HepG2 (cell line): ENCODE results near the gene NRBP1. TPM values are rescaled to one million over a fixed set of nuclear protein-coding genes. Genes with fewer than 3 reads are reported as not detected.

Experiments
- EZH2 ChIP-seq: conservative IDR thresholded peaks from 2 replicates; pipeline ENCODE4 v1.6.1; 2012; ENCODE audit warnings: mild to moderate bottlenecking, low read depth, low read length, moderate library complexity
- HMG20B ChIP-seq: conservative IDR thresholded peaks from 2 replicates; pipeline ENCODE4 v1.6.1; 2016; ENCODE audit warnings: missing genetic modification reagents, missing compliant biosample characterization
- KDM2A ChIP-seq: sonication (generic); formaldehyde crosslinking; IDR thresholded peaks from 2 replicates; pipeline ENCODE4 v1.4.0; 2020; ENCODE audit warnings: low read depth, missing genetic modification reagents, borderline replicate concordance
- NAIF1 ChIP-seq: sonication (generic); formaldehyde crosslinking; IDR thresholded peaks from 2 replicates; pipeline ENCODE4 v1.5.0; 2020; ENCODE audit warnings: mild to moderate bottlenecking, missing genetic modification reagents, borderline replicate concordance
- NFKBIZ ChIP-seq: IDR thresholded peaks from 2 replicates; pipeline ENCODE4 v1.6.1; 2018; ENCODE audit warnings: missing genetic modification reagents, missing compliant biosample characterization
- PBX3 ChIP-seq: sonication (generic); formaldehyde crosslinking; IDR thresholded peaks from 2 replicates; pipeline ENCODE4 v1.8.1; 2023; ENCODE audit warnings: missing genetic modification reagents, inconsistent platforms, borderline replicate concordance
- PLRG1 ChIP-seq: fragments of 450-650 bp; conservative IDR thresholded peaks from 2 replicates; pipeline ENCODE4 v1.6.1; 2016
- RARG ChIP-seq: sonication (generic); formaldehyde crosslinking; IDR thresholded peaks from 2 replicates; pipeline ENCODE4 v1.4.0; 2020; ENCODE audit warnings: low read depth, mild to moderate bottlenecking, missing genetic modification reagents
- SMARCE1 ChIP-seq: fragments of 450-650 bp; IDR thresholded peaks from 2 replicates; pipeline ENCODE4 v1.6.1; 2017; ENCODE audit warnings: borderline replicate concordance
- ZBTB8A ChIP-seq: sonication (generic); formaldehyde crosslinking; IDR thresholded peaks from 2 replicates; pipeline ENCODE4 v1.4.0; 2020; ENCODE audit warnings: mild to moderate bottlenecking, low read depth, missing genetic modification reagents, borderline replicate concordance
- ZFAT ChIP-seq: sonication (generic); formaldehyde crosslinking; conservative IDR thresholded peaks from 2 replicates; pipeline ENCODE4 v1.8.1; 2023; ENCODE audit warnings: missing genetic modification reagents, inconsistent platforms
- ZKSCAN1 ChIP-seq: fragments of 150-350 bp; IDR thresholded peaks from 2 replicates; pipeline ENCODE4 v1.6.1; 2014; ENCODE audit warnings: low read length
- ZNF414 ChIP-seq: sonication (generic); formaldehyde crosslinking; IDR thresholded peaks from 2 replicates; pipeline ENCODE4 v1.5.0; 2020; ENCODE audit warnings: missing genetic modification reagents
- ZNF570 ChIP-seq: sonication (generic); formaldehyde crosslinking; IDR thresholded peaks from 2 replicates; pipeline ENCODE4 v1.4.0; 2020; ENCODE audit warnings: mild to moderate bottlenecking, missing genetic modification reagents, borderline replicate concordance
- ZNF713 ChIP-seq: sonication (generic); formaldehyde crosslinking; IDR thresholded peaks from 2 replicates; pipeline ENCODE4 v1.4.0; 2020; ENCODE audit warnings: mild to moderate bottlenecking, missing genetic modification reagents
- ZNF850 ChIP-seq: sonication (generic); formaldehyde crosslinking; conservative IDR thresholded peaks from 2 replicates; pipeline ENCODE4 v1.9.0; 2021; ENCODE audit warnings: mild to moderate bottlenecking, missing genetic modification reagents
- polyA plus RNA-seq, 8 experiments: library from polyadenylated mRNA; depleted of rRNA in 3 of 8; stranded (reverse) in 7 of 8; unstranded in 1 of 8; fragments of >200 nt; fragmentation: Illumina TruSeq in 4 of 8; extraction: Trizol in 4 of 8; gene quantifications; 2 replicates each; pipeline versions ENCODE4 v1.2.1 to v1.2.3, GENCODE V29; 2011 to 2016; ENCODE audit warnings: low read depth in 4 of 8, missing spikeins in 1 of 8, mixed read lengths in 1 of 8; ENCODE audit not compliant: insufficient read depth in 1 of 8
- total RNA-seq, 5 experiments: library from RNA; depleted of rRNA; stranded (reverse); fragments of >200 nt; fragmentation: Illumina TruSeq; extraction: Trizol; gene quantifications; 2 replicates each; pipeline ENCODE4 v1.2.3, GENCODE V29; 2016; ENCODE audit warnings: low read depth in 1 of 5
- TF ChIP-seq, protein P1 (sequence below): sonication (generic); formaldehyde crosslinking; conservative IDR thresholded peaks from 2 replicates; pipeline ENCODE4 v1.8.1; 2023; ENCODE audit warnings: missing genetic modification reagents
- TF ChIP-seq, protein P2 (sequence below): fragments of 450-650 bp; IDR thresholded peaks from 2 replicates; pipeline ENCODE4 v1.6.1; 2016
- TF ChIP-seq, protein P3 (sequence below): sonication (generic); formaldehyde crosslinking; IDR thresholded peaks from 2 replicates; pipeline ENCODE4 v1.5.1; 2020; ENCODE audit warnings: missing genetic modification reagents, mild to moderate bottlenecking, borderline replicate concordance
- TF ChIP-seq, protein P4 (sequence below): sonication (generic); formaldehyde crosslinking; IDR thresholded peaks from 2 replicates; pipeline ENCODE4 v1.8.0; 2022; ENCODE audit warnings: missing genetic modification reagents, mild to moderate bottlenecking, moderate library complexity, borderline replicate concordance

Gene NRBP1
- total and polyA plus RNA-seq, 2 of the 13 experiments (the other 11 are each of a cell fraction or from before 2014, with no cell fraction given), result 165 to 240 TPM

DNA sequence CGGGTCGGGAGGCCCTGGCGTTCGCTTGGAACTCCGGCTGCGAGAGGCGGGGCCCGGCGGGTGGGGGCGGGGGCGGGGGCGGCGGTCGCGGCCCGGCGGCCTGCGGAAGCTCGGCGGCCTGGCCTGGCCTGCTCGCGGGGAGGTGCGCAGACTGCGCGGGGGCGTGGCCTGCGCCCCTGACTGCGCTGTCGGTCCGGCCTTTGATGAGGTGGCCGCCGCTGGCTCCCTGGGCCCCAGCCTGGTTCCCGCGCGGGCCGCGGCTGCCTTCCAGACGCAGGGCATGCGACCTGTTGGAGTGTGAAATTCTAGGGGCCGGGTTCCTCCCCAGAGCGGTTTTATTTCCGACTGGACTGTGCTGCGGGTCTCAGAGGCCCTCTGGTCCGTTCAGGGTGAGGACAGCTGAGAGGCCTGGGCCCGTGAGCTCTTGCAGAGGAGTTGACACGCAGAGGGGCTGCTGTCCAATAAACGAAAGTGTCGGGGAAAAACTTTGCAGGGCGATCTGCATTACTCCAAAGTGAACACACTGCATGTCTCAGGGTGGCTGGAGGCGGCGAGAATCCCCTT is 629 bp downstream of the NRBP1 start (continued):
- 0 out of 2 replicates have a peak, but pooled peaks have one; percentile 4 for TF ChIP-seq KDM2A
- TF ChIP-seq ZNF713 (CRISPR knock-in tag), result no peak
- no peak for TF ChIP-seq ZFAT (CRISPR knock-in tag)
- TF ChIP-seq NAIF1 (CRISPR knock-in tag), result no peak; the same call in 1 of the 2 replicates
- no peak for TF ChIP-seq RARG (CRISPR knock-in tag)
- TF ChIP-seq, protein P1, sequence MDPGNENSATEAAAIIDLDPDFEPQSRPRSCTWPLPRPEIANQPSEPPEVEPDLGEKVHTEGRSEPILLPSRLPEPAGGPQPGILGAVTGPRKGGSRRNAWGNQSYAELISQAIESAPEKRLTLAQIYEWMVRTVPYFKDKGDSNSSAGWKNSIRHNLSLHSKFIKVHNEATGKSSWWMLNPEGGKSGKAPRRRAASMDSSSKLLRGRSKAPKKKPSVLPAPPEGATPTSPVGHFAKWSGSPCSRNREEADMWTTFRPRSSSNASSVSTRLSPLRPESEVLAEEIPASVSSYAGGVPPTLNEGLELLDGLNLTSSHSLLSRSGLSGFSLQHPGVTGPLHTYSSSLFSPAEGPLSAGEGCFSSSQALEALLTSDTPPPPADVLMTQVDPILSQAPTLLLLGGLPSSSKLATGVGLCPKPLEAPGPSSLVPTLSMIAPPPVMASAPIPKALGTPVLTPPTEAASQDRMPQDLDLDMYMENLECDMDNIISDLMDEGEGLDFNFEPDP (CRISPR knock-in tag), result no peak
- TF ChIP-seq ZKSCAN1, result peak; percentile 41; the same call in 1 of the 2 replicates
- TF ChIP-seq, protein P2, sequence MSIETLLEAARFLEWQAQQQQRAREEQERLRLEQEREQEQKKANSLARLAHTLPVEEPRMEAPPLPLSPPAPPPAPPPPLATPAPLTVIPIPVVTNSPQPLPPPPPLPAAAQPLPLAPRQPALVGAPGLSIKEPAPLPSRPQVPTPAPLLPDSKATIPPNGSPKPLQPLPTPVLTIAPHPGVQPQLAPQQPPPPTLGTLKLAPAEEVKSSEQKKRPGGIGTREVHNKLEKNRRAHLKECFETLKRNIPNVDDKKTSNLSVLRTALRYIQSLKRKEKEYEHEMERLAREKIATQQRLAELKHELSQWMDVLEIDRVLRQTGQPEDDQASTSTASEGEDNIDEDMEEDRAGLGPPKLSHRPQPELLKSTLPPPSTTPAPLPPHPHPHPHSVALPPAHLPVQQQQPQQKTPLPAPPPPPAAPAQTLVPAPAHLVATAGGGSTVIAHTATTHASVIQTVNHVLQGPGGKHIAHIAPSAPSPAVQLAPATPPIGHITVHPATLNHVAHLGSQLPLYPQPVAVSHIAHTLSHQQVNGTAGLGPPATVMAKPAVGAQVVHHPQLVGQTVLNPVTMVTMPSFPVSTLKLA, result no peak
- TF ChIP-seq, protein P3, sequence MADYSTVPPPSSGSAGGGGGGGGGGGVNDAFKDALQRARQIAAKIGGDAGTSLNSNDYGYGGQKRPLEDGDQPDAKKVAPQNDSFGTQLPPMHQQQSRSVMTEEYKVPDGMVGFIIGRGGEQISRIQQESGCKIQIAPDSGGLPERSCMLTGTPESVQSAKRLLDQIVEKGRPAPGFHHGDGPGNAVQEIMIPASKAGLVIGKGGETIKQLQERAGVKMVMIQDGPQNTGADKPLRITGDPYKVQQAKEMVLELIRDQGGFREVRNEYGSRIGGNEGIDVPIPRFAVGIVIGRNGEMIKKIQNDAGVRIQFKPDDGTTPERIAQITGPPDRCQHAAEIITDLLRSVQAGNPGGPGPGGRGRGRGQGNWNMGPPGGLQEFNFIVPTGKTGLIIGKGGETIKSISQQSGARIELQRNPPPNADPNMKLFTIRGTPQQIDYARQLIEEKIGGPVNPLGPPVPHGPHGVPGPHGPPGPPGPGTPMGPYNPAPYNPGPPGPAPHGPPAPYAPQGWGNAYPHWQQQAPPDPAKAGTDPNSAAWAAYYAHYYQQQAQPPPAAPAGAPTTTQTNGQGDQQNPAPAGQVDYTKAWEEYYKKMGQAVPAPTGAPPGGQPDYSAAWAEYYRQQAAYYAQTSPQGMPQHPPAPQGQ (CRISPR knock-in tag), result no peak
- no peak for TF ChIP-seq PLRG1
- 0 out of 2 replicates have a peak, but pooled peaks have one; percentile 82 for TF ChIP-seq ZNF570 (CRISPR knock-in tag)
- TF ChIP-seq PBX3 (CRISPR knock-in tag), result no peak
- TF ChIP-seq HMG20B (CRISPR knock-in tag), result no peak
- TF ChIP-seq NFKBIZ, result 0 out of 2 replicates have a peak, but pooled peaks have one; percentile 17
- TF ChIP-seq ZNF850 (CRISPR knock-in tag), result no peak
- TF ChIP-seq, protein P4, sequence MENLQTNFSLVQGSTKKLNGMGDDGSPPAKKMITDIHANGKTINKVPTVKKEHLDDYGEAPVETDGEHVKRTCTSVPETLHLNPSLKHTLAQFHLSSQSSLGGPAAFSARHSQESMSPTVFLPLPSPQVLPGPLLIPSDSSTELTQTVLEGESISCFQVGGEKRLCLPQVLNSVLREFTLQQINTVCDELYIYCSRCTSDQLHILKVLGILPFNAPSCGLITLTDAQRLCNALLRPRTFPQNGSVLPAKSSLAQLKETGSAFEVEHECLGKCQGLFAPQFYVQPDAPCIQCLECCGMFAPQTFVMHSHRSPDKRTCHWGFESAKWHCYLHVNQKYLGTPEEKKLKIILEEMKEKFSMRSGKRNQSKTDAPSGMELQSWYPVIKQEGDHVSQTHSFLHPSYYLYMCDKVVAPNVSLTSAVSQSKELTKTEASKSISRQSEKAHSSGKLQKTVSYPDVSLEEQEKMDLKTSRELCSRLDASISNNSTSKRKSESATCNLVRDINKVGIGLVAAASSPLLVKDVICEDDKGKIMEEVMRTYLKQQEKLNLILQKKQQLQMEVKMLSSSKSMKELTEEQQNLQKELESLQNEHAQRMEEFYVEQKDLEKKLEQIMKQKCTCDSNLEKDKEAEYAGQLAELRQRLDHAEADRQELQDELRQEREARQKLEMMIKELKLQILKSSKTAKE (CRISPR knock-in tag), result no peak; the same call in 1 of the 2 replicates
- no peak for TF ChIP-seq ZBTB8A
- no peak for TF ChIP-seq SMARCE1
- no peak for TF ChIP-seq EZH2
- TF ChIP-seq ZNF414 (CRISPR knock-in tag), result no peak
